Caco-2 (cell line): ENCODE results near the gene ZC4H2. TPM values are rescaled to one million over a fixed set of nuclear protein-coding genes. Genes with fewer than 3 reads are reported as not detected.

Experiments
- BruUV-seq: library from RNA; stranded (reverse); fragments of 400-500 nt; replicated peaks from 2 replicates; lab custom pipeline; 2021; lab: Mats Ljungman, UMichigan
- CTCF ChIA-PET: fragments of 300-600 bp; sonication (Branson Sonifier 250); formaldehyde crosslinking; loops from one replicate; lab custom pipeline; 2022; ENCODE audit warnings: antibody characterized with exemption; lab: Charles Lee
- POLR2A ChIA-PET: fragments of 300-600 bp; sonication (Branson Sonifier 250); formaldehyde crosslinking; loops from one replicate; lab custom pipeline; 2022; ENCODE audit warnings: antibody characterized with exemption; lab: Charles Lee
- DNase-seq, 2 experiments: peaks; one replicate each; pipeline versions ENCODE4 v3.0.0 to v3.0.0-alpha.2; 2020 to 2022
- H3K27me3 ChIP-seq: replicated peaks from 2 replicates; pipeline ENCODE4 v1.6.0; 2011; ENCODE audit warnings: low read length; ENCODE audit not compliant: control insufficient read depth, insufficient read depth
- H3K36me3 ChIP-seq: 2 replicates; pipeline ENCODE4 v1.5.1; 2011; ENCODE audit warnings: low read length; ENCODE audit not compliant: control insufficient read depth, insufficient read depth
- H3K4me1 ChIP-seq: fragments of 250-450 bp; sonication (Bioruptor Pico); 2 replicates; pipeline ENCODE4 v1.5.1; 2020; ENCODE audit warnings: mild to moderate bottlenecking
- H3K4me3 ChIP-seq: 2 replicates; pipeline ENCODE4 v1.5.1; 2011; ENCODE audit warnings: low read depth, mild to moderate bottlenecking, control low read depth, low read length
- H3K9me3 ChIP-seq: fragments of 250-450 bp; sonication (Bioruptor Pico); 2 replicates; pipeline ENCODE4 v1.5.1; 2020; ENCODE audit warnings: mild to moderate bottlenecking, moderate library complexity
- H3K27ac Mint-ChIP-seq: one replicate; pipeline ENCODE4 v1.8.0; 2022; ENCODE audit warnings: mixed read lengths; ENCODE audit not compliant: unreplicated experiment
- H3K27me3 Mint-ChIP-seq: one replicate; pipeline ENCODE4 v1.8.0; 2022; ENCODE audit warnings: mixed read lengths; ENCODE audit not compliant: insufficient read depth, unreplicated experiment
- H3K36me3 Mint-ChIP-seq: one replicate; pipeline ENCODE4 v1.8.0; 2022; ENCODE audit warnings: mild to moderate bottlenecking, mixed read lengths; ENCODE audit not compliant: insufficient read depth, unreplicated experiment
- H3K4me1 Mint-ChIP-seq: one replicate; pipeline ENCODE4 v1.8.0; 2022; ENCODE audit warnings: low read depth, mixed read lengths; ENCODE audit not compliant: unreplicated experiment
- H3K4me3 Mint-ChIP-seq: one replicate; pipeline ENCODE4 v1.8.0; 2022; ENCODE audit warnings: mild to moderate bottlenecking, moderate library complexity, mixed read lengths; ENCODE audit not compliant: unreplicated experiment
- H3K9me3 Mint-ChIP-seq: one replicate; pipeline ENCODE4 v1.8.0; 2022; ENCODE audit warnings: mixed read lengths; ENCODE audit not compliant: unreplicated experiment
- intact Hi-C: fragments of 100-400 bp; cut with micrococcal nuclease; formaldehyde crosslinking; loops from one replicate; pipeline ENCODE4 v1.10.0; 2022; ENCODE audit not compliant: unreplicated experiment
- total RNA-seq: library from RNA; stranded (reverse); gene quantifications from 2 replicates; pipeline ENCODE4 v1.2.3, GENCODE V29; 2022
- TF ChIP-seq, protein P1 (sequence below), 2 experiments: fragments of 200-600 bp in 1 of 2; IDR thresholded peaks; 1 replicate in 1 of 2; 2 replicates in 1 of 2; pipeline versions ENCODE4 v1.5.1 to v1.8.0; 2011 to 2022; ENCODE audit warnings: antibody characterized with exemption in 1 of 2, control low read depth in 1 of 2, inconsistent platforms in 1 of 2, low read depth in 1 of 2, low read length in 1 of 2, mild to moderate bottlenecking in 1 of 2, moderate library complexity in 1 of 2; ENCODE audit not compliant: insufficient read depth in 1 of 2, severe bottlenecking in 1 of 2, unreplicated experiment in 1 of 2

ZC4H2 gene
- total RNA-seq, 1 experiment from 2014 or later = 7.3 TPM

GRCh38 chrX:64976673-64977040 is 407 bp upstream of the ZC4H2 start:
- Histone ChIP-seq H3K9me3 (no peaks in the 10 kb centered on the region), H3K4me3 (peak overlapping the region; percentile 67), H3K27me3 (no peaks in the 10 kb centered on the region), H3K36me3 (no peaks in the 10 kb centered on the region), H3K4me1 (no peaks in the 10 kb centered on the region)
- ChIA-PET CTCF (no interaction called here), POLR2A (interaction anchor here (0.6 kb wide), 1 partner anchor 58 kb away, joined by 4 read pairs; the partner anchor contains the start of gene ZC3H12B)
- no peaks in the 10 kb centered on the region for H3K27me3 Mint-ChIP-seq
- H3K4me3 Mint-ChIP-seq = peak overlapping the region; percentile 90
- H3K36me3 Mint-ChIP-seq = no peaks in the 10 kb centered on the region
- no TSS peak for BruUV-seq
- H3K27ac Mint-ChIP-seq = no peak overlapping the region
- H3K9me3 Mint-ChIP-seq = peaks cover 3% of the 10 kb centered on the region
- TF ChIP-seq, protein P1, sequence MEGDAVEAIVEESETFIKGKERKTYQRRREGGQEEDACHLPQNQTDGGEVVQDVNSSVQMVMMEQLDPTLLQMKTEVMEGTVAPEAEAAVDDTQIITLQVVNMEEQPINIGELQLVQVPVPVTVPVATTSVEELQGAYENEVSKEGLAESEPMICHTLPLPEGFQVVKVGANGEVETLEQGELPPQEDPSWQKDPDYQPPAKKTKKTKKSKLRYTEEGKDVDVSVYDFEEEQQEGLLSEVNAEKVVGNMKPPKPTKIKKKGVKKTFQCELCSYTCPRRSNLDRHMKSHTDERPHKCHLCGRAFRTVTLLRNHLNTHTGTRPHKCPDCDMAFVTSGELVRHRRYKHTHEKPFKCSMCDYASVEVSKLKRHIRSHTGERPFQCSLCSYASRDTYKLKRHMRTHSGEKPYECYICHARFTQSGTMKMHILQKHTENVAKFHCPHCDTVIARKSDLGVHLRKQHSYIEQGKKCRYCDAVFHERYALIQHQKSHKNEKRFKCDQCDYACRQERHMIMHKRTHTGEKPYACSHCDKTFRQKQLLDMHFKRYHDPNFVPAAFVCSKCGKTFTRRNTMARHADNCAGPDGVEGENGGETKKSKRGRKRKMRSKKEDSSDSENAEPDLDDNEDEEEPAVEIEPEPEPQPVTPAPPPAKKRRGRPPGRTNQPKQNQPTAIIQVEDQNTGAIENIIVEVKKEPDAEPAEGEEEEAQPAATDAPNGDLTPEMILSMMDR (IDR thresholded peaks at IDR 0.05; ENCODE audit: insufficient read depth in 1 of 2, low read depth in 1 of 2, low read length in 1 of 2, severe bottlenecking in 1 of 2, unreplicated experiment in 1 of 2) = no peak
- H3K4me1 Mint-ChIP-seq = no peaks in the 10 kb centered on the region
- DNase-seq = no peak
- intact Hi-C loops = loop anchor here (1.0 to 5.0 kb wide), 3 partner anchors 58 to 221 kb away; partner anchors contain the start of gene ZC3H12B

- ChIA-PET POLR2A (no interaction called here), CTCF (no interaction called here)
- peaks cover 4% of the 10 kb centered on the region for H3K36me3 Mint-ChIP-seq
- H3K27ac Mint-ChIP-seq = peak overlapping the region; percentile 73
- H3K4me3 ChIP-seq = peak overlapping the region; percentile 67
- no peaks in the 10 kb centered on the region for H3K9me3 ChIP-seq
- H3K36me3 ChIP-seq = no peaks in the 10 kb centered on the region
- TF ChIP-seq, protein P1 (IDR thresholded peaks at IDR 0.05; ENCODE audit: insufficient read depth in 1 of 2, low read depth in 1 of 2, low read length in 1 of 2, severe bottlenecking in 1 of 2, unreplicated experiment in 1 of 2) = no peak
- H3K9me3 Mint-ChIP-seq = peaks cover 12% of the 10 kb centered on the region
- H3K4me1 Mint-ChIP-seq = peaks cover 6% of the 10 kb centered on the region
- H3K4me3 Mint-ChIP-seq = peak overlapping the region; percentile 90
- BruUV-seq = no TSS peak
- no peaks in the 10 kb centered on the region for H3K4me1 ChIP-seq
- intact Hi-C loops = loop anchor here (5.0 kb wide), 1 partner anchor 222 kb away; no protein-coding TSS in a partner anchor
- H3K27me3 Mint-ChIP-seq = no peaks in the 10 kb centered on the region
- DNase-seq = peak; percentile 23 to 25
- H3K27me3 ChIP-seq = no peaks in the 10 kb centered on the region
Measured at GRCh38 chrX:64975491-64975890, 759 bp downstream of the ZC4H2 start.

- no TSS peak for BruUV-seq
- DNase-seq = no peak
- H3K27ac Mint-ChIP-seq = no peak overlapping the region
Measured at GRCh38 chrX:64925480-64925879, 50.8 kb downstream of the ZC4H2 start.

More at GRCh38 chrX:64925480-64925879, 50.8 kb downstream of the ZC4H2 start:
- POLR2A ChIA-PET = no interaction called here
- peaks cover 7% of the 10 kb centered on the region for H3K36me3 Mint-ChIP-seq
- H3K27me3 Mint-ChIP-seq = no peaks in the 10 kb centered on the region
- H3K9me3 Mint-ChIP-seq = peaks cover 10% of the 10 kb centered on the region
- Histone ChIP-seq H3K36me3 (no peaks in the 10 kb centered on the region), H3K4me3 (no peak overlapping the region), H3K9me3 (no peaks in the 10 kb centered on the region), H3K27me3 (no peaks in the 10 kb centered on the region), H3K4me1 (no peaks in the 10 kb centered on the region)
- intact Hi-C loops = no loop called here
- no peak overlapping the region for H3K4me3 Mint-ChIP-seq
- CTCF ChIA-PET = no interaction called here
- TF ChIP-seq, protein P1 (IDR thresholded peaks at IDR 0.05; ENCODE audit: insufficient read depth in 1 of 2, low read depth in 1 of 2, low read length in 1 of 2, severe bottlenecking in 1 of 2, unreplicated experiment in 1 of 2) = no peak
- H3K4me1 Mint-ChIP-seq = no peaks in the 10 kb centered on the region
